Mucosa of descending colon (tissue), 3 donors: Measurements from ENCODE around the gene DMRTA2. TPM values are rescaled to one million over a fixed set of nuclear protein-coding genes. Genes with fewer than 3 reads are reported as not detected.
A peak's percentile ranks its signal among the peaks of the same experiment; 100 is the strongest.

Experiments
- ATAC-seq: fragments of 200-7000 bp; cut with Tn5 transposase; one replicate; pipeline ENCODE4 v1.9.1; 2020; ENCODE audit warnings: mild to moderate bottlenecking, moderate library complexity
- DNase-seq, 3 donors: peaks; one replicate each; pipeline ENCODE4 v3.0.0-alpha.2; 2020
- H3K36me3 ChIP-seq: fragments of 200-600 bp; one replicate; pipeline ENCODE4 v1.8.0; 2021; ENCODE audit warnings: low read depth, mild to moderate bottlenecking
- H3K4me1 ChIP-seq: fragments of 200-600 bp; one replicate; pipeline ENCODE4 v1.8.0; 2021; ENCODE audit warnings: low read depth, mild to moderate bottlenecking
- H3K4me3 ChIP-seq: fragments of 200-600 bp; one replicate; pipeline ENCODE4 v1.8.0; 2021; ENCODE audit warnings: mild to moderate bottlenecking
- H3K9me3 ChIP-seq: fragments of 200-600 bp; one replicate; pipeline ENCODE4 v1.8.0; 2021; ENCODE audit warnings: mild to moderate bottlenecking
- intact Hi-C, 2 donors: fragments of 100-400 bp; cut with DNase I in 1 of 2; cut with micrococcal nuclease in 1 of 2; formaldehyde crosslinking; loops; one replicate each; pipeline versions ENCODE4 v1.11.0 to v1.11.1; 2022; cut with DNase I, micrococcal nuclease
- total RNA-seq, 3 donors: library from RNA; stranded (reverse); fragmentation: NEBNext Ultra II Directional in 2 of 3; extraction: Animal tissue kit (Norgen Biotek cat#: 25700) in 2 of 3; gene quantifications; one replicate each; pipeline versions ENCODE4 v1.2.1 to v1.2.4, GENCODE V29; 2021 to 2023
- TF ChIP-seq, protein P1 (sequence below): fragments of 200-600 bp; IDR thresholded peaks from one replicate; pipeline ENCODE4 v1.8.0; 2022; ENCODE audit warnings: antibody characterized with exemption, mild to moderate bottlenecking
- donor health status: DM: no; HTN: no; CAD: no; lungs with moderate emphysema.
- donor health status: DM: no; HTN: no; CAD: no.
- donor health status: DM: no; HTN: yes; CAD: no.

Gene DMRTA2
- total RNA-seq, 3 donors from 2014 or later, result not detected

DNA sequence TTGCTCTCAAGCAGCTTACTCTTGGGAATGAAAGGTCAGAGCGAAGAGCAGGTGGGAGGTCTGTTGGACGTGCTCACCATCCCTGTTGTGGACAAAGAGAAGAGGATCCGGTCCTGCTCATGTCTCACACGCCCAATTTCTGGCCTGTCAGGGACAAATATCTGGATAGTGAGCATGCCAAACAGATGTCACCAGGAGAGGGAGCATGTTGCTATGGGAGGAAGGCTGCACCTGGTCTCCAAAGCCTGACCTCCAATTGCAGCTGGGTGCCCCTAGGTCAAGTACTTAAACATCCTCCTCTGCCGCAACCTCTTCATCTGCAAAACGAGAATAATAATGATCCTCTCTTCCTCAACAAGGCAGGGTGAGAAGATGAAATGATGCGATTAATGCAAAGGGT lies 53.4 kb downstream of the DMRTA2 start:
- intact Hi-C loops, result loop anchor here in 1 of 2 donors (10.0 kb wide), 1 partner anchor 345 kb away; no protein-coding TSS in a partner anchor
- H3K36me3 ChIP-seq, result no peaks in the 10 kb centered on the region

DNA sequence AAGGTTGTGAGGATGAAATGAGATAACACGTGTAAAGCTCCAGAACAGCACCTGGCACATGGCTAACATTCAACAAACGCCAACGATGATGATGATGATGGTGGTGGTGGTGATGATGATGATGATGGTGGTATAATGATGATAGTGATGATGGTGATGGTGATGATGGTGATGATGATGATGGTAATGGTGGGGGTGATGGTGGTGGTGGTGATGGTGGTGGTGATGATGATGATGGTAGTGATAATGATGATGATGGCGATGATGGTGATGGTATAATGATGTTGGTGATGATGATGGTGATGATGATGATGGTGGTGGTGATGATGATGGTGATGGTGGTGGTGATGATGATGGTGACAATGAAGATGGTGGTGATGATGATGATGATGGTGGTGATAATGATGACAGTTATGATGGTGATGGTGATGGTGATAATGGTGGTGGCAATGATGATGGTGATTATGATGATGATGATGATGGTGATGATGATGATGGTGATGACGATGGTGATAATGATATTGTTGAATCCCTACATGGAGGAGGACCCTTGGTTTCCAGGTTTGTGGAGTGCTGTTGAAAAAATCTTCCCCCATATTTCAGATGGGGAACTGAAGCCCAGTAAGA lies 54.1 kb downstream of the DMRTA2 start:
- DNase-seq, result no peak
- Histone ChIP-seq H3K4me3 (no peak overlapping the region), H3K36me3 (no peaks in the 10 kb centered on the region), H3K4me1 (no peaks in the 10 kb centered on the region), H3K9me3 (no peaks in the 10 kb centered on the region)
- TF ChIP-seq, protein P1, sequence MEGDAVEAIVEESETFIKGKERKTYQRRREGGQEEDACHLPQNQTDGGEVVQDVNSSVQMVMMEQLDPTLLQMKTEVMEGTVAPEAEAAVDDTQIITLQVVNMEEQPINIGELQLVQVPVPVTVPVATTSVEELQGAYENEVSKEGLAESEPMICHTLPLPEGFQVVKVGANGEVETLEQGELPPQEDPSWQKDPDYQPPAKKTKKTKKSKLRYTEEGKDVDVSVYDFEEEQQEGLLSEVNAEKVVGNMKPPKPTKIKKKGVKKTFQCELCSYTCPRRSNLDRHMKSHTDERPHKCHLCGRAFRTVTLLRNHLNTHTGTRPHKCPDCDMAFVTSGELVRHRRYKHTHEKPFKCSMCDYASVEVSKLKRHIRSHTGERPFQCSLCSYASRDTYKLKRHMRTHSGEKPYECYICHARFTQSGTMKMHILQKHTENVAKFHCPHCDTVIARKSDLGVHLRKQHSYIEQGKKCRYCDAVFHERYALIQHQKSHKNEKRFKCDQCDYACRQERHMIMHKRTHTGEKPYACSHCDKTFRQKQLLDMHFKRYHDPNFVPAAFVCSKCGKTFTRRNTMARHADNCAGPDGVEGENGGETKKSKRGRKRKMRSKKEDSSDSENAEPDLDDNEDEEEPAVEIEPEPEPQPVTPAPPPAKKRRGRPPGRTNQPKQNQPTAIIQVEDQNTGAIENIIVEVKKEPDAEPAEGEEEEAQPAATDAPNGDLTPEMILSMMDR, result no peak
- no peak for ATAC-seq
- intact Hi-C loops, result no loop called here

More for the DNA sequence above, 53.4 kb downstream of the DMRTA2 start:
- no peaks in the 10 kb centered on the region for H3K4me1 ChIP-seq
- no peak for ATAC-seq
- no peak overlapping the region for H3K4me3 ChIP-seq
- peak in 1 of 3 donors; percentile 6 for DNase-seq
- TF ChIP-seq, protein P1, result no peak
- no peaks in the 10 kb centered on the region for H3K9me3 ChIP-seq

DNA sequence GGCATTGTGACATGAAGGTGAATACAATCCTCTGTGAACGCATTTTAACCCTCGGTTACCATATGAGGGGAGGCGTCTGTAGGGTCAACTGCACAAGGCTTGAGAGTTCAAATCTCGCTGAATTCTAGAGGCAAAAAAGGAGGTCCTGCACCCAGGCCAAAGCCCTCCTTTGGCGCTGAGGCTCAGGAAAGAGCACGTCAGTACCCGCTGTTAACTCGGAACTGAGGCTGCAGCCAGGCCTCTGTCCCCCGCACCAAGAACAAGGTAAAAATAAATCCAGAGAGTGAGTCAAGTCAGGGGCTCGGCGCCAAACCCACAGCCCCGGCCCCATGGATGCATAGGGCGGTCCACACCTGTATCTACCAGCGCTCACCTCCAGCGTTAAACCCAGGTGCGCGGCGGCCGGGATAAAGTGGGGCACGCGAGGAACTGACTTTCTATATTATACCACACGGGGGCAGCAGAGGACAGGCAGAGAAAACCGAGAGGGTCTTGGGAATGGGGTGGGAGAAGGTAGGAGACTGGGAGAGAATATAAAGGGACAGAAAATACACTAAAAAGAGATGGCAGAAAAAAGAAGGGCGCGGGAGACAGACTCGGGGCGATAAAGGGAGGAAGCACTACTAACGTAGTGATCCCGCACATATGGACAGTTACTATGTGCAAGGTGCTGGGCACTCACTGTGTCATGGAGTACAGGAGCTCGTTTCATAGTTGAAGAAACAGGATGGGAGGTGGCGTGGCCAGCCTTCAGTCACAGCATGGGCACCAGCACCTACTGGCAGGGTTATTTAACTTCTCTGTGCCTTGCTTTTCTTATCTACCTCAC lies 54.9 kb downstream of the DMRTA2 start:
- ATAC-seq (peak; percentile 78), DNase-seq (peak in 2 of 3 donors; percentile 54 to 61)
- Histone ChIP-seq H3K4me3 (no peak overlapping the region), H3K9me3 (no peaks in the 10 kb centered on the region), H3K4me1 (no peaks in the 10 kb centered on the region), H3K36me3 (no peaks in the 10 kb centered on the region)
- intact Hi-C loops, result no loop called here
- TF ChIP-seq, protein P1, result peak; percentile 35
